Esophagus squamous epithelium (tissue), 5 donors: ENCODE data around the gene NLN. TPM values are rescaled to one million over a fixed set of nuclear protein-coding genes. Genes with fewer than 3 reads are reported as not detected.
"Not testable (repeated sequence)": the region's sequence is repeated elsewhere in the genome, so short reads cannot be mapped to it uniquely, and the experiment has no call there.

Source experiments
- DNase-seq: peaks from one replicate; lab custom pipeline; 2025; lab: John Stamatoyannopoulos, UW
- H3K27ac ChIP-seq, 4 donors: fragments of 200-600 bp; sonication (generic); one replicate each; pipeline ENCODE4 v1.5.1; 2016 to 2019; ENCODE audit warnings: mild to moderate bottlenecking in 1 of 4
- H3K27me3 ChIP-seq, 4 donors: fragments of 200-600 bp; sonication (generic); 1 replicate in 3 of 4; 2 replicates in 1 of 4; pipeline versions ENCODE4 v1.5.1 to v1.6.0; 2017 to 2021; ENCODE audit warnings: antibody characterized with exemption in 1 of 4
- H3K36me3 ChIP-seq, 3 donors: fragments of 200-600 bp; sonication (generic); one replicate each; pipeline ENCODE4 v1.5.1; 2016 to 2019
- H3K4me1 ChIP-seq, 3 donors: fragments of 200-600 bp; sonication (generic); one replicate each; pipeline ENCODE4 v1.5.1; 2017 to 2019
- H3K4me3 ChIP-seq, 4 donors: fragments of 200-600 bp; sonication (generic); 1 replicate in 3 of 4; 2 replicates in 1 of 4; pipeline ENCODE4 v1.5.1; 2016 to 2019; ENCODE audit warnings: mild to moderate bottlenecking in 2 of 4, moderate library complexity in 1 of 4
- H3K9me3 ChIP-seq, 3 donors: fragments of 200-600 bp; sonication (generic); one replicate each; pipeline ENCODE4 v1.5.1; 2016 to 2019
- CTCF ChIP-seq, 6 experiments: fragments of 450-650 bp in 4 of 6; fragments of 200-600 bp in 2 of 6; sonication (generic) in 2 of 6; IDR thresholded peaks; one replicate each; pipeline ENCODE4 v1.5.1; 2016 to 2019; ENCODE audit warnings: antibody characterized with exemption in 6 of 6, mild to moderate bottlenecking in 4 of 6, moderate library complexity in 4 of 6
- POLR2A ChIP-seq, 4 donors: fragments of 450-650 bp; IDR thresholded peaks; one replicate each; pipeline ENCODE4 v1.6.1; 2017; ENCODE audit warnings: antibody characterized with exemption in 4 of 4, mild to moderate bottlenecking in 4 of 4, moderate library complexity in 3 of 4
- WGBS, 2 donors: methylation state at CpG; one replicate each; pipeline ENCODE4 v1.1.5; 2018; 5-methylcytosine and 5-hydroxymethylcytosine counted together
- intact Hi-C: fragments of 100-400 bp; cut with DNase I; formaldehyde crosslinking; loops from one replicate; pipeline ENCODE4 v1.15.0; 2022
- total RNA-seq, 4 donors: library from RNA; depleted of rRNA; stranded (reverse); fragments of >200 nt; gene quantifications; one replicate each; pipeline ENCODE4 v1.1.0, GENCODE V29; 2016
- donor health status: DM: yes; HTN: yes; CAD: no.

The NLN gene
- total RNA-seq, 4 donors from 2014 or later: 4.9 to 22.1 (median 19.2) TPM

- no peaks in the 10 kb centered on the region for H3K27me3 ChIP-seq
- WGBS, 2 donors: 61 to 80% methylated on average over 2 of the region's 2 CpGs
- no peaks in the 10 kb centered on the region for H3K9me3 ChIP-seq
- no peak overlapping the region for H3K4me3 ChIP-seq
- no peak overlapping the region for H3K27ac ChIP-seq
- H3K36me3 ChIP-seq: no peaks in the 10 kb centered on the region
- H3K4me1 ChIP-seq: no peaks in the 10 kb centered on the region
- no peak for DNase-seq
- TF ChIP-seq POLR2A (IDR thresholded peaks at IDR 0.05) (no peak), CTCF (IDR thresholded peaks at IDR 0.05) (no peak)
- intact Hi-C loops: no loop called here
Measured at GRCh38 chr5:65832603-65833228, 110.7 kb downstream of the NLN start.

DNA sequence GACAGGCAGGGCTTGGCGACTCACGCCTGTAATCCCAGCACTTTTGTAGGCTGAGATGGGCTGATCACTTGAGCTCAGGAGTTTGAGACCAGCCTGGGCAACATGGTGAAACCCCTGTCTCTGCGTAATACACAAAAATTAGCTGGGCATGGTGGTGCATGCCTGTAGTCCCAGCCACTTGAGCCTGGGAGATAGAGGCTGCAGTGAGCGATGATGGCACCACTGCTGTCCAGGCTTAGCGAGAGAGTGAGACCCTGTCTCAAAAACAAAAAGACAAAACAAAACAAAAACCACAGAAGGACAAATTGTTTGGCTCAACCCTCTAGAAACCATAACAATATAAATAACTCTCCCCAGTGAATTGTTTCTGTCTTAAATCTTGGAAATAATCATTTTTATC, 111.8 kb downstream of the NLN start:
- 89% methylated on average over 5 of the region's 5 CpGs for WGBS, 2 donors
- TF ChIP-seq POLR2A (IDR thresholded peaks at IDR 0.05): no peak
- TF ChIP-seq CTCF (IDR thresholded peaks at IDR 0.05): no peak
- intact Hi-C loops: no loop called here
- no peaks in the 10 kb centered on the region for H3K27me3 ChIP-seq
- H3K4me3 ChIP-seq: no peak overlapping the region
- H3K4me1 ChIP-seq: no peaks in the 10 kb centered on the region
- H3K36me3 ChIP-seq: no peaks in the 10 kb centered on the region
- H3K9me3 ChIP-seq: no peaks in the 10 kb centered on the region
- H3K27ac ChIP-seq: no peak overlapping the region
- DNase-seq: no peak

DNA sequence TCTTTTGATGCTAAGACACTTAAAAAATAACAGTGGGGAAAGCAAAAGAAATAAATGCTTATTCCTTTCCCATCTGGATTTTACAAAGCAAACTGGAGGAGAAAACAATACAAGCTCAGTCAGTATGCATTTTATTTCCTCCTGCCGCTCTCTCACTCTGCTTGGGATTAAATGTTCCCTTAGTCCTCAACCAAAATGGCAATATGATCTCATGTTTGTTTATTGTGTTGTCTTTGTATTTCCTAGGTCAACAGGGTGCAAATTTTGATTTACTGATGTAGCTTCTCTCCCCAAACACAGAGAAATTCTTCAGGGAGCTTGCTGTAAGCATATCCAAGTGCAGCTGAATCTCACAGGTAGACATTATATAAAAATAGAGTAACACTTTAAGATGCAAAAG, 112.3 kb downstream of the NLN start:
- TF ChIP-seq POLR2A (IDR thresholded peaks at IDR 0.05) (no peak), CTCF (IDR thresholded peaks at IDR 0.05) (no peak)
- Histone ChIP-seq H3K4me1 (no peaks in the 10 kb centered on the region), H3K36me3 (no peaks in the 10 kb centered on the region), H3K27ac (no peak overlapping the region), H3K9me3 (no peaks in the 10 kb centered on the region), H3K4me3 (no peak overlapping the region), H3K27me3 (no peaks in the 10 kb centered on the region)
- intact Hi-C loops: no loop called here
- DNase-seq: no peak
- 81 to 89% methylated on average over 1 of the region's 1 CpG for WGBS, 2 donors

DNA sequence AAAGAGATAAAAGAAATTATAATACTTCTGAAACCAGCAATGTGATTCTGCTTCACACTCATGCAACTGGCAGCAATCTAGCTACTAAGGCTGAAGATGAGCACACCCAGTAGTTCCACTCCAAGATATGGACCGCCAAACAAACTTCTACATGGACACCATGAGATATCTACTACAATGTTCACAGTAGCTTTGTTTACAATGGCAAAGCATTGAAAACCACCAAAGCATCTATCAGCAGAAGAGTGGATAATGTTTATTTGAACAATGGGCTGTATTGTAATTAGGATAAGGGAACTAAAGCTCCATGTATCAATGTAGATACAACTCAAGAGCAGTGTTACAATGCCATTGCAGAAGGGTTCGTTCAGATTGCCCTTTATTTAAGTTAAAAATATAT, 113.2 kb downstream of the NLN start:
- Histone ChIP-seq H3K9me3 (no peaks in the 10 kb centered on the region), H3K36me3 (no peaks in the 10 kb centered on the region), H3K27me3 (no peaks in the 10 kb centered on the region), H3K27ac (no peak overlapping the region), H3K4me3 (no peak overlapping the region), H3K4me1 (no peaks in the 10 kb centered on the region)
- no peak for TF ChIP-seq CTCF (IDR thresholded peaks at IDR 0.05)
- WGBS, 2 donors: 73 to 84% methylated on average over 2 of the region's 2 CpGs
- intact Hi-C loops: no loop called here
- DNase-seq: no peak

- Histone ChIP-seq H3K9me3 (no peaks in the 10 kb centered on the region), H3K4me3 (no peak overlapping the region), H3K4me1 (no peaks in the 10 kb centered on the region), H3K27ac (no peak overlapping the region), H3K27me3 (no peaks in the 10 kb centered on the region), H3K36me3 (no peaks in the 10 kb centered on the region)
- no peak for DNase-seq
- TF ChIP-seq POLR2A (IDR thresholded peaks at IDR 0.05) (no peak), CTCF (IDR thresholded peaks at IDR 0.05) (no peak)
- intact Hi-C loops: no loop called here
Measured at GRCh38 chr5:65837139-65837538, 115.1 kb downstream of the NLN start.

DNA sequence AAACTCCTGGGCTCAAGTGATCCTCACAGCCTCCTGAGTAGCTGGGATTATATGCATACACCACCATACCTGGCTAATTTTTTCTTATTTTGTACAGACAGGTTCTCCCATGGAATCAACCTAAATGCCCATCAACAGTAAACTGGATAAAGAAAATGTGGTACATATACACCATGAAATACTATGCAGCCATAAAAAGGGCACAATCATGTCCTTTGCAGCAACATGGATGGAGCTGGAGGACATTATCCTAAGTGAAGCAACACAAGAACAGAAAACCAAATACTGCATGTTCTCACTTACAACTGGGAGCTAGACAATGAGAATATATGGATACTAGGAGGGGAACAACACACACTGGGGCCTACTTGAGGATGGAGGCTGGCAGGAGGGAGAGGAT, 117.2 kb downstream of the NLN start:
- DNase-seq: not testable (repeated sequence)

More for the DNA sequence above, 117.2 kb downstream of the NLN start:
- H3K9me3 ChIP-seq, H3K27me3 ChIP-seq, H3K4me3 ChIP-seq, H3K27ac ChIP-seq, intact Hi-C loops, H3K36me3 ChIP-seq, H3K4me1 ChIP-seq: not testable (repeated sequence)
